Loucy (cell line): Measurements from ENCODE around the gene SMURF2.

Experiments
- H2AFZ ChIP-seq: fragments of 200-600 bp; sonication (generic); 2 replicates; pipeline ENCODE4 v1.6.0; 2016; ENCODE audit warnings: antibody characterized with exemption, mild to moderate bottlenecking, low read length, moderate library complexity
- H3F3A ChIP-seq: fragments of 200-600 bp; 2 replicates; pipeline ENCODE4 v1.6.0; 2016; ENCODE audit warnings: antibody characterized with exemption, low read depth, mild to moderate bottlenecking
- H3K27me3 ChIP-seq: fragments of 200-600 bp; sonication (generic); 2 replicates; pipeline ENCODE4 v1.6.1; 2014; ENCODE audit warnings: low read length, mild to moderate bottlenecking; ENCODE audit not compliant: insufficient read depth, poor library complexity, severe bottlenecking
- H3K36me3 ChIP-seq: fragments of 200-600 bp; sonication (generic); 2 replicates; pipeline ENCODE4 v1.6.1; 2016; ENCODE audit warnings: low read length; ENCODE audit not compliant: insufficient read depth
- H3K4me1 ChIP-seq: fragments of 200-600 bp; sonication (generic); 2 replicates; pipeline ENCODE4 v1.5.1; 2014; ENCODE audit warnings: low read length, mild to moderate bottlenecking; ENCODE audit not compliant: insufficient read depth, poor library complexity, severe bottlenecking
- H3K4me2 ChIP-seq: fragments of 200-600 bp; sonication (generic); 2 replicates; pipeline ENCODE4 v1.6.0; 2014; ENCODE audit warnings: antibody characterized with exemption, low read length, low read depth, mild to moderate bottlenecking; ENCODE audit not compliant: poor library complexity, severe bottlenecking
- H3K4me3 ChIP-seq: fragments of 200-600 bp; sonication (generic); 2 replicates; pipeline ENCODE4 v1.5.1; 2014; ENCODE audit warnings: low read length, mild to moderate bottlenecking, mixed read lengths; ENCODE audit not compliant: poor library complexity, severe bottlenecking
- H3K79me2 ChIP-seq: fragments of 200-600 bp; sonication (generic); 2 replicates; pipeline ENCODE4 v1.6.1; 2014; ENCODE audit warnings: low read length; ENCODE audit not compliant: insufficient read depth
- H3K9ac ChIP-seq: fragments of 200-600 bp; sonication (generic); 2 replicates; pipeline ENCODE4 v1.6.0; 2014; ENCODE audit warnings: mild to moderate bottlenecking, low read depth, low read length, moderate library complexity; ENCODE audit not compliant: poor library complexity, severe bottlenecking
- H3K9me2 ChIP-seq: fragments of 200-600 bp; sonication (generic); replicated peaks from 2 replicates; pipeline ENCODE4 v1.6.1; 2016; ENCODE audit warnings: low read depth, low read length, mixed read lengths
- H3K9me3 ChIP-seq: fragments of 200-600 bp; sonication (generic); 2 replicates; pipeline ENCODE4 v1.6.1; 2014; ENCODE audit warnings: mild to moderate bottlenecking, antibody characterized with exemption, low read length, low read depth; ENCODE audit not compliant: insufficient read depth
- H4K20me1 ChIP-seq: fragments of 200-600 bp; sonication (generic); 2 replicates; pipeline ENCODE4 v1.6.0; 2014; ENCODE audit warnings: antibody characterized with exemption, low read length, mild to moderate bottlenecking; ENCODE audit not compliant: insufficient read depth, poor library complexity, severe bottlenecking
- EZH2phosphoT487 ChIP-seq: fragments of 200-600 bp; IDR thresholded peaks from 2 replicates; pipeline ENCODE4 v1.6.1; 2018; ENCODE audit warnings: antibody characterized with exemption, mild to moderate bottlenecking, moderate library complexity, borderline replicate concordance
- TF ChIP-seq, protein P1 (sequence below): fragments of 200-600 bp; sonication (generic); conservative IDR thresholded peaks from 2 replicates; pipeline ENCODE4 v1.5.1; 2014; ENCODE audit warnings: mild to moderate bottlenecking, antibody characterized with exemption, low read length

Gene SMURF2

DNA sequence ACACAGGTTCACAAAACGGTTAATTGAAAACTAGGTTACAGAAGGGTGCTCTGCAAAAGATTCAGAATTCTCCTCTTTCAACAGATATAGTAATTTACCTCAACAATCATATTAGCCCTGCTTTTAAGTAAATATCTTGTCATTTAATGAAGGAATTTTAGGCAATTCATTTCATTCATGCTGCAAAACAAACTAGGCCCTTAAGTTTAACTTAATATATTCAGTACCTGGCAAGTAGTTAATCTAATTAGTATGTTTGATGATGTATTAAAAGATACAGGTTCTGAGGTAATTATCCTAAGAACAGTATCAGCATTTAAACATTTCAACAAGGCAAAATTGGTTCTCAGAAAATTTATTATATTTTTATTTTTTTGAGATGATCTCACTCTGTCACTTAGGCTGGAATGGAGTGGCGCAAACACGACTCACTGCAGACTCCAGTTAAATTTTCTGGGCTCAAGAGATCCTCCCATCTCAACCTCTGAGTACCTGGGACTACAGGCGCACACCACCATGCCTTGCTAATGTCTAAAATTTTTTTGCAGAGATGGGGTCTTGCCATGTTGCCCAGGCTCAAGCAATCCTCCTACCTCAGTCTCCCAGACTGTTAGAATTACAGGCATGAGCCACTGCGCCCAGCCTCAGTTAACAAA lies 44.9 kb downstream of the SMURF2 start:
- no peak overlapping the region for H3K9ac ChIP-seq
- H3K4me2 ChIP-seq, result no peak overlapping the region
- no peak for TF ChIP-seq EZH2phosphoT487
- TF ChIP-seq, protein P1, sequence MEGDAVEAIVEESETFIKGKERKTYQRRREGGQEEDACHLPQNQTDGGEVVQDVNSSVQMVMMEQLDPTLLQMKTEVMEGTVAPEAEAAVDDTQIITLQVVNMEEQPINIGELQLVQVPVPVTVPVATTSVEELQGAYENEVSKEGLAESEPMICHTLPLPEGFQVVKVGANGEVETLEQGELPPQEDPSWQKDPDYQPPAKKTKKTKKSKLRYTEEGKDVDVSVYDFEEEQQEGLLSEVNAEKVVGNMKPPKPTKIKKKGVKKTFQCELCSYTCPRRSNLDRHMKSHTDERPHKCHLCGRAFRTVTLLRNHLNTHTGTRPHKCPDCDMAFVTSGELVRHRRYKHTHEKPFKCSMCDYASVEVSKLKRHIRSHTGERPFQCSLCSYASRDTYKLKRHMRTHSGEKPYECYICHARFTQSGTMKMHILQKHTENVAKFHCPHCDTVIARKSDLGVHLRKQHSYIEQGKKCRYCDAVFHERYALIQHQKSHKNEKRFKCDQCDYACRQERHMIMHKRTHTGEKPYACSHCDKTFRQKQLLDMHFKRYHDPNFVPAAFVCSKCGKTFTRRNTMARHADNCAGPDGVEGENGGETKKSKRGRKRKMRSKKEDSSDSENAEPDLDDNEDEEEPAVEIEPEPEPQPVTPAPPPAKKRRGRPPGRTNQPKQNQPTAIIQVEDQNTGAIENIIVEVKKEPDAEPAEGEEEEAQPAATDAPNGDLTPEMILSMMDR, result no peak
- peaks cover 69% of the 10 kb centered on the region for H4K20me1 ChIP-seq
- no peaks in the 10 kb centered on the region for H3K9me2 ChIP-seq
- no peak overlapping the region for H3K4me3 ChIP-seq
- H3K79me2 ChIP-seq, result peaks cover 92% of the 10 kb centered on the region
- H3K36me3 ChIP-seq, result no peaks in the 10 kb centered on the region
- H3K9me3 ChIP-seq, result no peaks in the 10 kb centered on the region
- H3F3A ChIP-seq, result no peaks in the 10 kb centered on the region
- no peaks in the 10 kb centered on the region for H3K27me3 ChIP-seq
- peaks cover 14% of the 10 kb centered on the region for H3K4me1 ChIP-seq
- H2AFZ ChIP-seq, result no peak overlapping the region

DNA sequence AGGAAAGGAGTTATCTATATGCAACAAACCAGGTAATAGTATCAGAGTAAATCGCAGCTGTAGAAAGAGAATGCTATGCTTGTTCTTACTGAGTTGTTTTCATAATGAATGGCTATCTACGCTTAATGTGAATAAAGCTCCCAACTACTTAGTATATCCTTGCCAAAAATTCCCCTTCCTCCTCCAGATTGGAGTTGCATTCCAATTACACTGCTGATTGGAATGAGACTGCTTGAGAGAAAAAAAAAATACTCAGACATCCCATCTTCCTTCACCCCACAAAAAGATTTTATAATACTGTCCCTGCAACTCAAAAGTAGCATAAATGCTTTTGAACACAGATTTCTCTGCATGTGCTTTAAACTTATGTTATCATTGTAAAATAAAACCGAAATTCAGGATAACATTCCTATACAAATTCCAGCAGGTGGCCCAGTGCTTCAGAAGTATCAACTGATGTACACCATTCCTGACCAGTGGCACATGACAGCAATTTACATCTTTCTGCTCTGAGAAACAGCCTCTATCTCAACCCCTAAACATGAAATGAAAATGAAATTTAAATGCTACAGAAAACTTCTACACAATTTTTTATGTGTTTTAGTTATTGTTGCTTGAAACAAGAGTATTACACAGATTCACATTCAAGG lies 47.0 kb downstream of the SMURF2 start:
- Histone ChIP-seq H3K9ac (no peak overlapping the region), H3K36me3 (no peaks in the 10 kb centered on the region), H4K20me1 (peaks cover 57% of the 10 kb centered on the region), H3K4me2 (no peak overlapping the region), H3F3A (no peaks in the 10 kb centered on the region), H3K79me2 (peaks cover 97% of the 10 kb centered on the region), H2AFZ (no peak overlapping the region), H3K4me1 (peaks cover 7% of the 10 kb centered on the region), H3K27me3 (no peaks in the 10 kb centered on the region), H3K4me3 (no peak overlapping the region), H3K9me3 (no peaks in the 10 kb centered on the region), H3K9me2 (no peaks in the 10 kb centered on the region)
- TF ChIP-seq, protein P1, result no peak
- TF ChIP-seq EZH2phosphoT487, result no peak

DNA sequence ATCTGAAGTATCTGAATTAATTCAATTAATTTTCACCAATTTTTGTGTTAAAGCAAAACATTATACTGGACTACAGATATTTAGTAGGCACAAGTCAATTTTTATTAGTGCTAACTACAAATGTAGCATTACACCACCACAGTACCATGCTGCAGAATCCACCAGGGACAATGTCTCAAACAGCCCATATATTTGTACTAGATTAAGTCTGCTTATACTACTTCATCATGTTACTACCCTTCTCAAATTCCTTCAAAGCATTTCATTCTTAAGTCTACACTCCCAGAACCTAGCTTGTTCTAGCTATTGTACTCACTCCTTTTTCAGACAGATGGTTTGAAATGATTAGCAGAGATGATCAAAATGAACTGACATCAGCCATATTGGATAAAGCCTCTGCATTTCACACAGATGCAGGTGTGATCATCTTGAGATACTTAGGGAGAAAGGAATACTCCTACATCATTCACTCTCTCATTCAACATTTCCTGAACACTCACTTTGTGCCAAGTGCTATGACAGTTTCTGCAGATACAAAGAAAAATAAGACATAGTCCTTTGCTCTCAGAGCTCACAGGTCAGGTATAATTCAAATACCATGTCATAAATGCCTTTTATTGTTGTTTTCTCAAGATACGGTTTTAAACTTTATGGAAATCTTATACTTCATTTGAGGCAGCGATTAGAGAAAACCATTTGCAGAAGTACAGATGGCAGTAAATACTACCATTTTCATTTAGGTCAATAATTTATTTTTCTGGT lies 47.7 kb downstream of the SMURF2 start:
- no peak for TF ChIP-seq EZH2phosphoT487
- TF ChIP-seq, protein P1, result no peak
- no peaks in the 10 kb centered on the region for H3F3A ChIP-seq
- H3K9me2 ChIP-seq, result no peaks in the 10 kb centered on the region
- H3K27me3 ChIP-seq, result no peaks in the 10 kb centered on the region
- peaks cover under 1% of the 10 kb centered on the region for H3K4me1 ChIP-seq
- H3K9ac ChIP-seq, result no peak overlapping the region
- H3K4me3 ChIP-seq, result no peak overlapping the region
- H2AFZ ChIP-seq, result no peak overlapping the region
- no peaks in the 10 kb centered on the region for H3K9me3 ChIP-seq
- peaks cover 94% of the 10 kb centered on the region for H3K79me2 ChIP-seq
- peaks cover 50% of the 10 kb centered on the region for H4K20me1 ChIP-seq
- no peaks in the 10 kb centered on the region for H3K36me3 ChIP-seq
- no peak overlapping the region for H3K4me2 ChIP-seq
